Endodermal cell (in vitro differentiated cells): Measurements from ENCODE around the gene CD226. TPM values are rescaled to one million over a fixed set of nuclear protein-coding genes. Genes with fewer than 3 reads are reported as not detected.

ENCODE experiments used
- DNase-seq: peaks from one replicate; pipeline ENCODE4 v3.0.0-alpha.2; 2017
- H3K27ac ChIP-seq: 2 replicates; pipeline ENCODE4 v1.5.1; 2013; ENCODE audit warnings: mild to moderate bottlenecking, low read depth, low read length, moderate library complexity
- H3K27me3 ChIP-seq: 2 replicates; pipeline ENCODE4 v1.6.1; 2013; ENCODE audit warnings: mild to moderate bottlenecking, low read length, moderate library complexity; ENCODE audit not compliant: insufficient read depth, control insufficient read depth, poor library complexity, severe bottlenecking
- H3K36me3 ChIP-seq: 2 replicates; pipeline ENCODE4 v1.7.0; 2013; ENCODE audit warnings: mild to moderate bottlenecking, low read length, moderate library complexity; ENCODE audit not compliant: control insufficient read depth, insufficient read depth
- H3K4me1 ChIP-seq: one replicate; pipeline ENCODE4 v1.7.0; 2013; ENCODE audit warnings: low read length; ENCODE audit not compliant: control insufficient read depth, insufficient read depth
- H3K4me3 ChIP-seq: 2 replicates; pipeline ENCODE4 v1.5.1; 2013; ENCODE audit warnings: mild to moderate bottlenecking, low read length, moderate library complexity
- H3K9ac ChIP-seq: 2 replicates; pipeline ENCODE4 v1.6.1; 2013; ENCODE audit warnings: mild to moderate bottlenecking, low read length, moderate library complexity; ENCODE audit not compliant: poor library complexity, severe bottlenecking; ENCODE audit errors: extremely low read depth
- H3K9me3 ChIP-seq: 2 replicates; pipeline ENCODE4 v1.6.1; 2013; ENCODE audit warnings: mild to moderate bottlenecking, low read length, moderate library complexity; ENCODE audit not compliant: control insufficient read depth
- H3K27ac Mint-ChIP-seq: 2 replicates; pipeline ENCODE4 v1.8.0; 2020; ENCODE audit warnings: mixed read lengths
- H3K27me3 Mint-ChIP-seq: 2 replicates; pipeline ENCODE4 v1.8.0; 2021; ENCODE audit warnings: mild to moderate bottlenecking, mixed read lengths; ENCODE audit not compliant: insufficient read depth
- H3K36me3 Mint-ChIP-seq: 2 replicates; pipeline ENCODE4 v1.8.0; 2020; ENCODE audit warnings: low read depth, mixed read lengths
- H3K4me1 Mint-ChIP-seq: 2 replicates; pipeline ENCODE4 v1.8.0; 2020; ENCODE audit warnings: mixed read lengths
- H3K4me3 Mint-ChIP-seq: 2 replicates; pipeline ENCODE4 v1.8.0; 2020; ENCODE audit warnings: mild to moderate bottlenecking, moderate library complexity, mixed read lengths
- H3K9me3 Mint-ChIP-seq: 2 replicates; pipeline ENCODE4 v1.8.0; 2020; ENCODE audit warnings: mild to moderate bottlenecking, mixed read lengths
- WGBS, 2 experiments: methylation state at CpG; one replicate each; pipeline versions ENCODE4 v1.1.5 to v1.1.7; 2013; ENCODE audit warnings: missing lambda C conversion rate in 2 of 2, mixed read lengths in 1 of 2; ENCODE audit not compliant: insufficient coverage in 1 of 2, insufficient read length in 1 of 2; 5-methylcytosine and 5-hydroxymethylcytosine counted together
- total RNA-seq, 2 donors: library from RNA; stranded (reverse); fragmentation: NEBNext Ultra II Directional in 1 of 2; extraction: Animal tissue kit (Norgen Biotek cat#: 25700) in 1 of 2; gene quantifications; 2 replicates in 1 of 2; 3 replicates in 1 of 2; pipeline ENCODE4 v1.2.1, GENCODE V29; 2021
- TF ChIP-seq, protein P1 (sequence below): fragments of 200-600 bp; sonication (generic); conservative IDR thresholded peaks from 2 replicates; pipeline ENCODE4 v1.5.0; 2021; ENCODE audit warnings: antibody characterized with exemption, mild to moderate bottlenecking

Gene CD226
- total RNA-seq, 2 donors from 2014 or later: 0.13 TPM; not detected in 1

DNA sequence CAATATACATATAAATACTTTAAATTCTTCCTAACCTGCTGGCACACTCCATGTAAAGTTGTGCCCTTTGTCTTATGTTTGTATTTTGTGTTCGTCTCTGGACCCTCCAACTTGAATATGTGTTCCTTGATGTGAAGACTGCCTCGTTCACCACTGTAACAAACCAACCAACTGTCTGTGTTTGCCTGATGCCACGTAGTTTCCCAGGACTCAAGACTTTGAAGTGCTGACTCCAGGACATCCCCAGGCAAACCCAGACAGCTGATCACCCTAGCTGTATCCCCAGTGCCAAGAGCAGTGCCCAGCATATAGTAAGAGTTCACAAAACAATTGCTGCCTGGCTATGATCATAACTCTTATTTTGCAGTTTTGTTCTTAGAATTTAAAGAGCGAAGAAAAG lies 15.5 kb upstream of the CD226 start:
- 92 to 100% methylated on average over 2 to 4 of the region's 4 CpGs for WGBS, 2 experiments
- TF ChIP-seq, protein P1, sequence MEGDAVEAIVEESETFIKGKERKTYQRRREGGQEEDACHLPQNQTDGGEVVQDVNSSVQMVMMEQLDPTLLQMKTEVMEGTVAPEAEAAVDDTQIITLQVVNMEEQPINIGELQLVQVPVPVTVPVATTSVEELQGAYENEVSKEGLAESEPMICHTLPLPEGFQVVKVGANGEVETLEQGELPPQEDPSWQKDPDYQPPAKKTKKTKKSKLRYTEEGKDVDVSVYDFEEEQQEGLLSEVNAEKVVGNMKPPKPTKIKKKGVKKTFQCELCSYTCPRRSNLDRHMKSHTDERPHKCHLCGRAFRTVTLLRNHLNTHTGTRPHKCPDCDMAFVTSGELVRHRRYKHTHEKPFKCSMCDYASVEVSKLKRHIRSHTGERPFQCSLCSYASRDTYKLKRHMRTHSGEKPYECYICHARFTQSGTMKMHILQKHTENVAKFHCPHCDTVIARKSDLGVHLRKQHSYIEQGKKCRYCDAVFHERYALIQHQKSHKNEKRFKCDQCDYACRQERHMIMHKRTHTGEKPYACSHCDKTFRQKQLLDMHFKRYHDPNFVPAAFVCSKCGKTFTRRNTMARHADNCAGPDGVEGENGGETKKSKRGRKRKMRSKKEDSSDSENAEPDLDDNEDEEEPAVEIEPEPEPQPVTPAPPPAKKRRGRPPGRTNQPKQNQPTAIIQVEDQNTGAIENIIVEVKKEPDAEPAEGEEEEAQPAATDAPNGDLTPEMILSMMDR: no peak
- no peaks in the 10 kb centered on the region for H3K36me3 Mint-ChIP-seq

DNA sequence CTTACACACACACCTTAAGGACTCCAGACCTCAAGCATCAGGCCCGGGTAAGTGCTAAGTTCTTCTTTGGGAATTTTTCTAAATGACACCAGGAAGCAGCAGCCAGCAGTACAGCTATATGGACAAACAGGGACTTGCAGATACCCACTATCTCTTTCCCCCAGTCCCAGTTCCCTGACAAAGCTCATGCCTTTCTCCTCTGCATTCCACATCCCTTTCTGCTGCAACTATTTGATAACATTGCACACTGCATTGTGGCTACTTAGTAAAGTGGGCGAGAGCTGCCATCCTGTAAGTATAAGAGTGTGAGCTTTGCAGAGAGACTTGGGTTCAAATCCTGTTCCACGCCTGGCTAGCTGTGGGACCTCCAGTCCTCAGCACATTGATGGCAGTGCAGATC lies 14.0 kb upstream of the CD226 start:
- H3K27ac ChIP-seq: no peak overlapping the region
- no peak overlapping the region for H3K4me3 Mint-ChIP-seq
- no peaks in the 10 kb centered on the region for H3K27me3 Mint-ChIP-seq
- no peak overlapping the region for H3K4me3 ChIP-seq
- H3K36me3 Mint-ChIP-seq: no peaks in the 10 kb centered on the region
- no peak overlapping the region for H3K9ac ChIP-seq
- H3K4me1 Mint-ChIP-seq: no peaks in the 10 kb centered on the region
- no peaks in the 10 kb centered on the region for H3K9me3 ChIP-seq
- TF ChIP-seq, protein P1: no peak
- DNase-seq: no peak
- H3K27me3 ChIP-seq: no peaks in the 10 kb centered on the region
- 88 to 100% methylated on average over 3 of the region's 3 CpGs for WGBS, 2 experiments
- no peaks in the 10 kb centered on the region for H3K36me3 ChIP-seq
- H3K9me3 Mint-ChIP-seq: peaks cover 3% of the 10 kb centered on the region
- no peak overlapping the region for H3K27ac Mint-ChIP-seq
- no peaks in the 10 kb centered on the region for H3K4me1 ChIP-seq

More for the DNA sequence above, 15.5 kb upstream of the CD226 start:
- Histone ChIP-seq H3K27ac (no peak overlapping the region), H3K4me1 (no peaks in the 10 kb centered on the region), H3K4me3 (no peak overlapping the region), H3K27me3 (no peaks in the 10 kb centered on the region), H3K9ac (no peak overlapping the region), H3K36me3 (no peaks in the 10 kb centered on the region), H3K9me3 (no peaks in the 10 kb centered on the region)
- Mint-ChIP-seq H3K27me3 (no peaks in the 10 kb centered on the region), H3K27ac (no peak overlapping the region), H3K9me3 (peaks cover 3% of the 10 kb centered on the region), H3K4me1 (no peaks in the 10 kb centered on the region), H3K4me3 (no peak overlapping the region)
- no peak for DNase-seq

DNA sequence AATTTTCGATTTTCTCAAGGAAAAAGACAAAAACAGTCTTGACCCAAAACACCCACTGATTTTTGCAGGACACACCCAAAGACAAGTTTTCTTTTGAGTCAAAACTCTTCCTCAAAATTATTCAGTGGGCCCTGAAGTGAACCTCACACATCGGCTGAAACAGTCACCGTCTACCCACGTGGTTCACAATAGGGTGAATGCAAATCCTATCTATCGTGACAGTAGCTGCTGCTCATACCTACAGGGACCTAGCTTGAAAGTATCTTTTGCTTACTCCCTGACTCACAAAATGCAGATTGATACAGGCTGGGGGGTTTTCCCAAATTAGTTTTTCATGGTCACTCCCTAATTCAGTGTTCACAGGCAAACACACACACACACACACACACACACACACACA lies 10.7 kb upstream of the CD226 start:
- H3K27me3 ChIP-seq: no peaks in the 10 kb centered on the region
- no peaks in the 10 kb centered on the region for H3K4me1 Mint-ChIP-seq
- H3K36me3 Mint-ChIP-seq: no peaks in the 10 kb centered on the region
- H3K27ac ChIP-seq: no peak overlapping the region
- H3K9me3 Mint-ChIP-seq: peaks cover under 1% of the 10 kb centered on the region
- TF ChIP-seq, protein P1: no peak
- DNase-seq: no peak
- WGBS, 2 experiments: 90 to 92% methylated on average over 5 of the region's 5 CpGs
- H3K4me3 ChIP-seq: no peak overlapping the region
- no peaks in the 10 kb centered on the region for H3K27me3 Mint-ChIP-seq
- no peaks in the 10 kb centered on the region for H3K36me3 ChIP-seq
- no peak overlapping the region for H3K27ac Mint-ChIP-seq
- no peak overlapping the region for H3K9ac ChIP-seq
- no peak overlapping the region for H3K4me3 Mint-ChIP-seq
- no peaks in the 10 kb centered on the region for H3K4me1 ChIP-seq
- H3K9me3 ChIP-seq: no peaks in the 10 kb centered on the region
